HEK293 (cell line): ENCODE data around the gene ABI3.

Experiments used
- SETDB1 ChIP-seq: IDR thresholded peaks from one replicate; pipeline ENCODE4 v1.6.1; 2017; ENCODE audit warnings: mild to moderate bottlenecking, low read length, moderate library complexity, mixed read lengths; ENCODE audit not compliant: insufficient read length
- ZNF16 ChIP-seq: fragments of 450-650 bp; formaldehyde crosslinking; IDR thresholded peaks from 2 replicates; pipeline ENCODE4 v1.5.1; 2016; ENCODE audit warnings: low read depth, missing biosample characterization, missing genetic modification characterization
- ZNF274 ChIP-seq, 2 experiments: fragments of 200-500 bp in 1 of 2; fragments of 450-650 bp in 1 of 2; sonication (Bioruptor generic) in 1 of 2; formaldehyde crosslinking in 1 of 2; IDR thresholded peaks; 2 replicates each; pipeline versions ENCODE4 v1.5.1 to v1.6.1; 2014 to 2016; ENCODE audit warnings: borderline replicate concordance in 1 of 2, inconsistent platforms in 1 of 2, low read length in 1 of 2, missing biosample characterization in 1 of 2, missing genetic modification characterization in 1 of 2
- ZNF404 ChIP-seq: fragments of 450-650 bp; formaldehyde crosslinking; IDR thresholded peaks from 2 replicates; pipeline ENCODE4 v1.5.1; 2017; ENCODE audit warnings: missing biosample characterization, missing genetic modification characterization
- ZNF510 ChIP-seq: fragments of 450-650 bp; formaldehyde crosslinking; IDR thresholded peaks from 2 replicates; pipeline ENCODE4 v1.5.1; 2018; ENCODE audit warnings: mild to moderate bottlenecking, missing genetic modification characterization, missing biosample characterization; ENCODE audit not compliant: insufficient replicate concordance
- TF ChIP-seq, protein P1 (sequence below): fragments of 450-650 bp; formaldehyde crosslinking; IDR thresholded peaks from 2 replicates; pipeline ENCODE4 v1.5.1; 2016; ENCODE audit warnings: missing biosample characterization, missing genetic modification characterization, low read depth
- TF ChIP-seq, protein P2 (sequence below): fragments of 450-650 bp; formaldehyde crosslinking; IDR thresholded peaks from 2 replicates; pipeline ENCODE4 v1.5.1; 2016; ENCODE audit warnings: missing biosample characterization, missing genetic modification characterization
- TF ChIP-seq, protein P3 (sequence below): fragments of 450-650 bp; formaldehyde crosslinking; IDR thresholded peaks from 2 replicates; pipeline ENCODE4 v1.5.1; 2016; ENCODE audit warnings: missing biosample characterization, missing genetic modification characterization
- TF ChIP-seq, protein P4 (sequence below): fragments of 450-650 bp; formaldehyde crosslinking; IDR thresholded peaks from 2 replicates; pipeline ENCODE4 v1.5.1; 2016; ENCODE audit warnings: missing biosample characterization, missing genetic modification characterization
- TF ChIP-seq, protein P5 (sequence below): fragments of 450-650 bp; formaldehyde crosslinking; IDR thresholded peaks from 2 replicates; pipeline ENCODE4 v1.5.1; 2016; ENCODE audit warnings: missing biosample characterization, missing genetic modification characterization

DNA sequence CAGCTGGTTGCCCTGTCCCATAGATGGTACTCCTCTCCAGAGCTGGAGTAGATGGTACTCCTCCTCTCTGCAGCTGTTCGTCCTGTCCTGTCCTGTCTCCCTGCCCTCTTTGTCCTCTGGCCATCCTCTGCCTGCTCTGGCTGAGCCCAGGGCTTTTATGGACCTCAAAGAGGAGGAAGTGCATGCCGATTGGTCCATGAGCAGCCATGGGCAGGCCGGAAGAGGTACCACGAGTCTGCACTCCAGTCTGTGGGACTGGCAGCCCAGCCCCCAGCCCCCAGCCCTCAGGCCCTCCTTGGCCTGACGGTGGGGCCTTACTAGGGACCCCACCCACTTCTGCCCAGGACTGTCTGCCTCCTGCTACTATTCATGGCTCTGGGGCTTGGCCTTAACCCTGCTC, 27.2 kb upstream of the ABI3 start:
- TF ChIP-seq, protein P1, sequence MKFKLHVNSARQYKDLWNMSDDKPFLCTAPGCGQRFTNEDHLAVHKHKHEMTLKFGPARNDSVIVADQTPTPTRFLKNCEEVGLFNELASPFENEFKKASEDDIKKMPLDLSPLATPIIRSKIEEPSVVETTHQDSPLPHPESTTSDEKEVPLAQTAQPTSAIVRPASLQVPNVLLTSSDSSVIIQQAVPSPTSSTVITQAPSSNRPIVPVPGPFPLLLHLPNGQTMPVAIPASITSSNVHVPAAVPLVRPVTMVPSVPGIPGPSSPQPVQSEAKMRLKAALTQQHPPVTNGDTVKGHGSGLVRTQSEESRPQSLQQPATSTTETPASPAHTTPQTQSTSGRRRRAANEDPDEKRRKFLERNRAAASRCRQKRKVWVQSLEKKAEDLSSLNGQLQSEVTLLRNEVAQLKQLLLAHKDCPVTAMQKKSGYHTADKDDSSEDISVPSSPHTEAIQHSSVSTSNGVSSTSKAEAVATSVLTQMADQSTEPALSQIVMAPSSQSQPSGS (tag by site-specific recombination), result no peak
- TF ChIP-seq ZNF16 (tag by site-specific recombination) (no peak), SETDB1 (no peak), ZNF510 (tag by site-specific recombination) (no peak), ZNF274 (IDR thresholded peaks at IDR 0.05; ENCODE audit: low read length) (no peak), ZNF274 (tag by site-specific recombination; IDR thresholded peaks at IDR 0.05; ENCODE audit: borderline replicate concordance) (no peak), ZNF404 (no peak)
- TF ChIP-seq, protein P2, sequence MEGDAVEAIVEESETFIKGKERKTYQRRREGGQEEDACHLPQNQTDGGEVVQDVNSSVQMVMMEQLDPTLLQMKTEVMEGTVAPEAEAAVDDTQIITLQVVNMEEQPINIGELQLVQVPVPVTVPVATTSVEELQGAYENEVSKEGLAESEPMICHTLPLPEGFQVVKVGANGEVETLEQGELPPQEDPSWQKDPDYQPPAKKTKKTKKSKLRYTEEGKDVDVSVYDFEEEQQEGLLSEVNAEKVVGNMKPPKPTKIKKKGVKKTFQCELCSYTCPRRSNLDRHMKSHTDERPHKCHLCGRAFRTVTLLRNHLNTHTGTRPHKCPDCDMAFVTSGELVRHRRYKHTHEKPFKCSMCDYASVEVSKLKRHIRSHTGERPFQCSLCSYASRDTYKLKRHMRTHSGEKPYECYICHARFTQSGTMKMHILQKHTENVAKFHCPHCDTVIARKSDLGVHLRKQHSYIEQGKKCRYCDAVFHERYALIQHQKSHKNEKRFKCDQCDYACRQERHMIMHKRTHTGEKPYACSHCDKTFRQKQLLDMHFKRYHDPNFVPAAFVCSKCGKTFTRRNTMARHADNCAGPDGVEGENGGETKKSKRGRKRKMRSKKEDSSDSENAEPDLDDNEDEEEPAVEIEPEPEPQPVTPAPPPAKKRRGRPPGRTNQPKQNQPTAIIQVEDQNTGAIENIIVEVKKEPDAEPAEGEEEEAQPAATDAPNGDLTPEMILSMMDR (tag by site-specific recombination), result no peak
- TF ChIP-seq, protein P3, sequence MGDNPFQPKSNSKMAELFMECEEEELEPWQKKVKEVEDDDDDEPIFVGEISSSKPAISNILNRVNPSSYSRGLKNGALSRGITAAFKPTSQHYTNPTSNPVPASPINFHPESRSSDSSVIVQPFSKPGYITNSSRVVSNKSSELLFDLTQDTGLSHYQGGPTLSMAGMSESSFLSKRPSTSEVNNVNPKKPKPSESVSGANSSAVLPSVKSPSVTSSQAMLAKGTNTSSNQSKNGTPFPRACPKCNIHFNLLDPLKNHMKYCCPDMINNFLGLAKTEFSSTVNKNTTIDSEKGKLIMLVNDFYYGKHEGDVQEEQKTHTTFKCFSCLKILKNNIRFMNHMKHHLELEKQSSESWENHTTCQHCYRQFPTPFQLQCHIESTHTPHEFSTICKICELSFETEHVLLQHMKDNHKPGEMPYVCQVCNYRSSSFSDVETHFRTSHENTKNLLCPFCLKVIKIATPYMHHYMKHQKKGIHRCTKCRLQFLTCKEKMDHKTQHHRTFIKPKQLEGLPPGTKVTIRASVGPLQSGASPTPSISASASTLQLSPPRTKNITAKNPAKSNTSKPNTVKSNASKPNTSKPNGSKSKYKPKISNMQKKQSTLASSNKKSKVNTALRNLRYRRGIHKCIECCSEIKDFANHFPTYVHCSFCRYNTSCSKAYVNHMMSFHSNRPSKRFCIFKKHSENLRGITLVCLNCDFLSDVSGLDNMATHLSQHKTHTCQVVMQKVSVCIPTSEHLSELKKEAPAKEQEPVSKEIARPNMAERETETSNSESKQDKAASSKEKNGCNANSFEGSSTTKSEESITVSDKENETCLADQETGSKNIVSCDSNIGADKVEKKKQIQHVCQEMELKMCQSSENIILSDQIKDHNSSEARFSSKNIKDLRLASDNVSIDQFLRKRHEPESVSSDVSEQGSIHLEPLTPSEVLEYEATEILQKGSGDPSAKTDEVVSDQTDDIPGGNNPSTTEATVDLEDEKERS (tag by site-specific recombination), result no peak
- TF ChIP-seq, protein P4, sequence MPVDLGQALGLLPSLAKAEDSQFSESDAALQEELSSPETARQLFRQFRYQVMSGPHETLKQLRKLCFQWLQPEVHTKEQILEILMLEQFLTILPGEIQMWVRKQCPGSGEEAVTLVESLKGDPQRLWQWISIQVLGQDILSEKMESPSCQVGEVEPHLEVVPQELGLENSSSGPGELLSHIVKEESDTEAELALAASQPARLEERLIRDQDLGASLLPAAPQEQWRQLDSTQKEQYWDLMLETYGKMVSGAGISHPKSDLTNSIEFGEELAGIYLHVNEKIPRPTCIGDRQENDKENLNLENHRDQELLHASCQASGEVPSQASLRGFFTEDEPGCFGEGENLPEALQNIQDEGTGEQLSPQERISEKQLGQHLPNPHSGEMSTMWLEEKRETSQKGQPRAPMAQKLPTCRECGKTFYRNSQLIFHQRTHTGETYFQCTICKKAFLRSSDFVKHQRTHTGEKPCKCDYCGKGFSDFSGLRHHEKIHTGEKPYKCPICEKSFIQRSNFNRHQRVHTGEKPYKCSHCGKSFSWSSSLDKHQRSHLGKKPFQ (tag by site-specific recombination), result no peak
- TF ChIP-seq, protein P5, sequence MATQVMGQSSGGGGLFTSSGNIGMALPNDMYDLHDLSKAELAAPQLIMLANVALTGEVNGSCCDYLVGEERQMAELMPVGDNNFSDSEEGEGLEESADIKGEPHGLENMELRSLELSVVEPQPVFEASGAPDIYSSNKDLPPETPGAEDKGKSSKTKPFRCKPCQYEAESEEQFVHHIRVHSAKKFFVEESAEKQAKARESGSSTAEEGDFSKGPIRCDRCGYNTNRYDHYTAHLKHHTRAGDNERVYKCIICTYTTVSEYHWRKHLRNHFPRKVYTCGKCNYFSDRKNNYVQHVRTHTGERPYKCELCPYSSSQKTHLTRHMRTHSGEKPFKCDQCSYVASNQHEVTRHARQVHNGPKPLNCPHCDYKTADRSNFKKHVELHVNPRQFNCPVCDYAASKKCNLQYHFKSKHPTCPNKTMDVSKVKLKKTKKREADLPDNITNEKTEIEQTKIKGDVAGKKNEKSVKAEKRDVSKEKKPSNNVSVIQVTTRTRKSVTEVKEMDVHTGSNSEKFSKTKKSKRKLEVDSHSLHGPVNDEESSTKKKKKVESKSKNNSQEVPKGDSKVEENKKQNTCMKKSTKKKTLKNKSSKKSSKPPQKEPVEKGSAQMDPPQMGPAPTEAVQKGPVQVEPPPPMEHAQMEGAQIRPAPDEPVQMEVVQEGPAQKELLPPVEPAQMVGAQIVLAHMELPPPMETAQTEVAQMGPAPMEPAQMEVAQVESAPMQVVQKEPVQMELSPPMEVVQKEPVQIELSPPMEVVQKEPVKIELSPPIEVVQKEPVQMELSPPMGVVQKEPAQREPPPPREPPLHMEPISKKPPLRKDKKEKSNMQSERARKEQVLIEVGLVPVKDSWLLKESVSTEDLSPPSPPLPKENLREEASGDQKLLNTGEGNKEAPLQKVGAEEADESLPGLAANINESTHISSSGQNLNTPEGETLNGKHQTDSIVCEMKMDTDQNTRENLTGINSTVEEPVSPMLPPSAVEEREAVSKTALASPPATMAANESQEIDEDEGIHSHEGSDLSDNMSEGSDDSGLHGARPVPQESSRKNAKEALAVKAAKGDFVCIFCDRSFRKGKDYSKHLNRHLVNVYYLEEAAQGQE (tag by site-specific recombination), result no peak
